Adipose tissue (tissue), 3 donors: Measurements from ENCODE around the gene TIMELESS. TPM values are rescaled to one million over a fixed set of nuclear protein-coding genes. Genes with fewer than 3 reads are reported as not detected.
"Not testable (repeated sequence)": the region's sequence is repeated elsewhere in the genome, so short reads cannot be mapped to it uniquely, and the experiment has no call there.

Experiments
- H3K27ac ChIP-seq: one replicate; pipeline ENCODE4 v1.5.1; 2013; ENCODE audit warnings: low read depth, low read length
- WGBS, 3 donors: extraction: QIAGEN DNeasy Blood & Tissue Kit; methylation state at CpG; one replicate each; pipeline ENCODE4 v1.1.7; 2013; 5-methylcytosine and 5-hydroxymethylcytosine counted together
- polyA plus RNA-seq, 3 donors: library from polyadenylated mRNA; stranded (reverse); fragments of 200-250 nt; gene quantifications; one replicate each; pipeline ENCODE4 v1.2.3, GENCODE V29; 2013
- donor health status: healthy with polysubstance abuse.
- donor health status: Bipolar disorder and iron deficiency.
- donor health status: healthy.

TIMELESS gene
- polyA plus RNA-seq, 3 donors, result 3.9 to 5.0 (median 4.7) TPM

- WGBS, 3 donors, result 39 to 42% (median 40%) methylated on average over 19 of the region's 19 CpGs
Observed at GRCh38 chr12:56469007-56469930, 20.0 kb upstream of the TIMELESS start.

DNA sequence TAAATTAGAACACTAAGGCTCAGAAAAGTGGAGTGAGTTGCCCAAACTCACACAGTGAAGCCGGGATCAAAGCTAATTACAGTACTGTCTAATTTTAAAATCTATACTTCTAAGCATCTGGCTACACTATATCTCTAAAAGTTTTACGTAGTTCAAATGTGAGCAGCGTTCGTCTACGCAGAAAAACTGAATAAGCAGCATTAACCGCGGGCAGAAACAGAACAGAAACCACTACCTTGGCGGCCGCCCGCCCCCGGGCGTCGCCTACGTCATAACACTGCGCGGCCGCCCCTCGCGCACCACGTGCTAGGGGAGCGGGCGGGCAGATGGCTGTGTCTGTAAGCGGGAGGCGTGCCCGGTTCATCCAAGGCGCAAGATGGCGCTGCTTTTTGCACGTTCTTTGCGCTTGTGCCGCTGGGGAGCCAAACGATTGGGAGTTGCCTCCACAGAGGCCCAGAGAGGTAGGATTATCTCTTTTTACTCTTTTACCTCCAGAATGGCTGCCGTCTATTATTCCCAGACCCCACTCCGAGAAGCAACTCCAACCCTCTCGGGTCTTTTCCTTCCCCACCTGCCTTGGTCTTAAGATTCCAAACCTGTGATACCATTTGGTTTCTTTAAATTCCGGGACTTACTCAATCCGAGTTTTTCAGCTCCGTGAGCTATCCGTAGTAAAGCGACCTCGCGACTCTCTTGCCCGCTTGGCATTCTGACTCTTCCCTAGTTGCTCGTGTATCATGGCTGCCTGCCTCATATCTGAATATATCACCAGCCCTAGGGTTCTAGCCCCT lies 19.2 kb upstream of the TIMELESS start, which contains the start of gene SPRYD4:
TSS of gene SPRYD4 (plus strand) at position 363 of the 791 bp plus-strand sequence. CDS start at position 377, 14 bp downstream.
- H3K27ac ChIP-seq, result peak within 1 kb of the TSS; percentile 65
- WGBS, 3 donors, result 0 to 1% (median 0%) methylated on average over 43 of the region's 43 CpGs

More at GRCh38 chr12:56469007-56469930, 20.0 kb upstream of the TIMELESS start:
- H3K27ac ChIP-seq, result peak overlapping the region; percentile 65

DNA sequence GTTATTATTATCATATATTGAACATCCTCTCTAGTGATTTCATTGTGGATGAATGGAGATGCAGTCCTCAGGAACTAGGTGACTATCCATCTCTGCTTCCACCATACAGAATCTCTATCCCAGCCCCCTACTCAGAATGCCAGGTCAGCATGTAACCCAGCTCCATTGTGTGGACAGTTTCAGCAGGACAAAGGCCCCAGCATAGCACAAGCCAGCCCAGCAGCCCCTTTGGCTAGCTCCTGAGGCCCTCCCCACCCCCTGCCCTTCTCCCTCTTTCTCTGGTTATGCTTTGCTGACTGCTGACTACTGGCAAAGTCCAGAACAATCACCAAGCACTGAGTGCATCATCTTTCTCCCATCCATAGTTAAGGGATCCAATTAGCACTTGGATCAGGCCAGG lies 13.3 kb upstream of the TIMELESS start:
- no peak overlapping the region for H3K27ac ChIP-seq

GRCh38 chr12:56461235-56462159 lies 12.3 kb upstream of the TIMELESS start:
- WGBS, 3 donors, result 87 to 88% (median 87%) methylated on average over 11 of the region's 11 CpGs
- no peak overlapping the region for H3K27ac ChIP-seq

DNA sequence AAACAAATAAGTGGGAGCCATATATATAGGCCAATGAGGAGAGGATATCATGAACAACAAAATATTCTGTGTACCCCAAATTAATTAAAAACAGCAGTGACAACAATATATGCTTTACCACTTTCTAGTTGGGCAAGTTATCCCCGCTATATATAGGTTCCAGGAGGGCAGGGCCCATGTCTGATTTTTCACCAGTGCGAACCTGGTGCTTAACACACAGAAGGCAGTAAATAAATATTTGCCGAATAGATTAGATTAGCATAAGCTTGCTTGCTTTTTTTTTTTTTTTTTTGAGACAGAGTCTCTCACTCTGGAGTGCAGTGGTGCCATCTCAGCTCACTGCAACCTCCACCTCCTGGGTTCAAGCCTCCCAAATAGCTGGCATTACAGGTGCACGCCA lies 8.6 kb upstream of the TIMELESS start:
- H3K27ac ChIP-seq, result no peak overlapping the region
- 58 to 92% (median 86%) methylated on average over 4 of the region's 4 CpGs for WGBS, 3 donors

- 87 to 89% (median 89%) methylated on average over 5 of the region's 5 CpGs for WGBS, 3 donors
- no peak within 1 kb of the TSS for H3K27ac ChIP-seq
Observed at GRCh38 chr12:56454557-56454956, 5.3 kb upstream of the TIMELESS start, which contains the start of gene MIP. Gene MIP (minus strand): TSS chr12:56454657. CDS start chr12:56454613, 44 bp downstream.

- WGBS, 3 donors, result 65 to 68% (median 66%) methylated on average over 5 of the region's 5 CpGs
- H3K27ac ChIP-seq, result no peak overlapping the region
Observed at GRCh38 chr12:56451147-56451546, 1.9 kb upstream of the TIMELESS start.

DNA sequence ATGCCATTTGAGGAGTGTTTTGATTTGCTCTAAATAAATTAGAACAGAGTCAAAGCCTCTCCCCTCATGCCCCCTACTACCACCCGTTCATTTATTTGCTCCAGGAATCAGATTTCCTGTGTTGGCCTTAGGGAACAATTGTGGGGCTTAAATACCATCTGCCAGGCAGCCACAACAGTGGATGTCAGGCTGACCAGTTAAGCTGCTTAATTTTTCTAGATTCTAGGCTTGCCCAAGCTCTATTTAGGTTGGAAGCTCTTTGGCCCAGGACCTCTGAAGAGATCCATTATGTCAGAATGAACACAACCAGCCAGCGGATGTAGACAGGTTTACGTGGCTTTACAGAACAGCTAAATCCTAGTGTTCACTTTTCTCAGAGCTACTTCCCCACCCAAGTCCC lies 1.0 kb upstream of the TIMELESS start:
- 86 to 89% (median 86%) methylated on average over 3 of the region's 3 CpGs for WGBS, 3 donors
- no peak overlapping the region for H3K27ac ChIP-seq

- no peak overlapping the region for H3K27ac ChIP-seq
- WGBS, 3 donors, result 27 to 33% (median 33%) methylated on average over 5 of the region's 5 CpGs
Observed at GRCh38 chr12:56449622-56449984, 377 bp upstream of the TIMELESS start.

DNA sequence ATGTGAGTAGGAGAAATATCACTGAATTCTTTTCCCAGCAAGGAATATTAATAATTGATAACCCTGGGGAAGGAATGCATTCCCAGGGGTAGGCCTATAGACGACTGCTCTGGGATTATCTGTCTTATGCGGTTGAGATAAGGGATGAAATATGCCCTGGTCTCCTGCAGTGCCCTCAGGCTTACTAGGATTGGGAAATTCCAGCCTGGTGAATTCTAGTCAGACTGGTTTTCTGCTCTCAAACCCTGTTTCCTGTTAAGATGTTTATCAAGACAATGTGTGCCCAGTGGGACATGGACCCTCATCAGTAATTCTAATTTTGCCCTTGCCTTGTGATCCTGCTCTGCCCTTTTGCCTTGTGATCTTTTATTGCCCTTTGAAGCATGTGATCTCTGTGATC lies 6.0 kb downstream of the TIMELESS start:
- WGBS, 3 donors, result 35 to 84% (median 82%) methylated on average over 2 of the region's 2 CpGs
- not testable (repeated sequence) for H3K27ac ChIP-seq

DNA sequence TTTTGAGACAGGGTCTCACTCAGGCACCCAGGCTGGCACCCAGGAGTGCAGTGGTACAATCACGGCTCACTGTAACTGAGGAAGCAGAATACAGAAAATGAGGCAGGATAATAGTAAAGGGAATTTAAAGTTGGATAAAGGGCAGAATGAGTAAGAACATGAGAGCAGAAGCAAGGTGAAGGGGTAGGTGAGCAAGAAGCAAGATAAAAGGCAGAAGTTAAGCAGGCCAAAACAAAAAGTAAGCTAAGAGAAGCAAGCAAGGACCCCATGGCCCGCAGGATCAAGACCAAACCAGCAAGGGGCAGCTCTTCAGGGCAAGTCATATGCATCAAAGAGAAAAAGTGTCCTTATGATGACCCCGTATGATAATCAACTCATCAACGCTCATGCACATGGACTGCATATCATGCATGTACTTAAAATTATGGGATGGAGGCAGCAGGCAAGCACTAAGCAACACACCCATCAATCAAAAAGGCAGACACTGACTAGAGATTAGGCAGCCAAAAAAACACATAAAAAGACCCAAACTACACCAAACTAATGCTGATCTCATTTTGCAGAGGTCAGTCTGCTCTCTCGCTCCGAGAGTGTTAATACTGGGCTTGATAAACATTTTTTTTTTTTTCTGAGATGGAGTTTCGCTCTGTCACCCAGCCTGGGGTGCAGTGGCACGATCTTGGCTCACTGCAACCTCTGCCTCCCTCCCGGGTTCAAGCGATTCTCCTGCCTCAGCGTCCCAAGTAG lies 11.6 kb downstream of the TIMELESS start:
- 86 to 89% (median 87%) methylated on average over 11 of the region's 11 CpGs for WGBS, 3 donors
- no peak overlapping the region for H3K27ac ChIP-seq

DNA sequence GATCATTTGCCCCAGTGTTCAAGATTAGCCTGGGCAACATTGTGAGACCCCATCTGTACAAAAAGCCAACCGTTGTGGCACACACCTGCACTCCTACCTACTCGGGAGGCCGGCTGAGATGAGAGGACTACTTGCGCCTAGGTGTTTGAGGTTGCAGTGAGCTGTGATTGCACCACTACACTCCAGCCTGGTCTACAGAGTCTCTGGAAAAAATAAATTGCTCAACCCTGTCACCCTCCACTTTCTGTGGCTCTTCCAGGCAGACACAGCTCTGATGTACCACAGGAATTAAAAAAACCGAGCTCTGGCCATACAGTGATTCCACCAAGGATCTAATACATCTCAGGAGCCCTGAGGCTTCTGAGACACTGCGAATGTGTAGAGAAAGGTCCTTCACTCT lies 14.4 kb downstream of the TIMELESS start:
- no peak overlapping the region for H3K27ac ChIP-seq
- WGBS, 3 donors, result 83 to 94% (median 84%) methylated on average over 6 of the region's 6 CpGs

DNA sequence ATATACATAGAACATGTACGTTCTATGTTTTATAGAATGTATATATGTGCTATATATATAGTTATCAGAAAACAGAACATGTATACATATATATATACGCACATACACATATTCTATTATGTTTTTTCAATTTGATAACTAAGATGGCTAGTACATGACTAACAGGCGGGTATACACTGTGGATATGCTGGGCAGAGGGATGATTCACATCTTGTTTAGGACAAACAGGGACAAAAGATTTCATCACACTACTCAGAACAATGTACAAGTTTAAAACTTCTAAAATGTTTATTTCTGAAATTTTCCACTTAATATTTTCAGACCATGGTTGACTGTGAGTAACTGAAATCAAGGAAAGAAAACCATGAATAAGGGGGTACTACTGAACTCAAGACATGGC lies 17.4 kb downstream of the TIMELESS start:
- H3K27ac ChIP-seq, result no peak overlapping the region
- whole genome bisulfite sequencing, 3 donors, result 93 to 96% (median 96%) methylated on average over 3 of the region's 3 CpGs

- 92 to 98% (median 93%) methylated on average over 11 of the region's 11 CpGs for WGBS, 3 donors
- no peak overlapping the region for H3K27ac ChIP-seq
Observed at GRCh38 chr12:56431288-56431687, 17.9 kb downstream of the TIMELESS start.

DNA sequence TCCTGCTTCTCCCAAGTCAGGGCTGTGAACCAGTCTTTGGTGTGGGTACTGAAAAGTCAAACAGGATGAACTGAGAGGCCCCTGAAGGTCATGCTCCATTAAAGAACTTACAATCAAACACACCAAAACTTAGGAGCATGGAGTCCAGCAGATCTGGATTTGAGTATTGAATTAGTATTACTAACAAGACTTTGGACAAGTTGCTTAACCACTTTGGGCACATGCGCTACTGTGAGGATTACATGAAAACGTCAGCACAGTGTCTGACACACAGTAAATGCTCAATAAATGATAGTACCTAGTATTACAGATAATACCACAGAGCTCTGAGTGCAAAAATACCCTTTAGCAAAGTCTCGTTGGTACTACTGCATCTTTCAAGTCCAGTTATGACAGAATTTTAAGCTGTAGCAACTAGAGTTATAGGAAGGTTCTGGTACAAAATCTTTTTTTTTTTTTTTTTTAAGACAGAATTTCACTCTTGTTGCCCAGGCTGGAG lies 23.2 kb downstream of the TIMELESS start:
- no peak overlapping the region for H3K27ac ChIP-seq
- 58 to 61% (median 59%) methylated on average over 3 of the region's 3 CpGs for whole genome bisulfite sequencing, 3 donors

DNA sequence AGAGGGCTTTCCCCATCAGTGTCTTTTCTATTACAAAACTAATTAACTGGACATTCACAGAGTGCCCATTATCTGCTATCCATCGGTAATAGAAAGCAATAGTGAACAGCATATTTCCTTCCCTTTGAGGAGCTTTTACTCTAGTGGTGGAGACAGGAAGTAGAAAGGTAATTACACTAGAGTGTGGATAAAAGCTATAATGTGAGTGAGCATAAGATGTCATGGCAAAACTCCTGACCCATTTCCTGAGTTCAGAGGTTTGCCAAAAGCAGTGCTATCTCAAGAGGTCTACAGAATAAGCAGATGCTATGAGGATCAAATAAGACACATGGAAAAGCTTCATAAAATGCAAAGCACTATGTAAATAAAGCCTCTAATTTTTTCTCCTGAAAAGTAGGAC lies 24.0 kb downstream of the TIMELESS start:
- WGBS, 3 donors, result 42 to 73% (median 65%) methylated on average over 1 of the region's 1 CpG
- no peak overlapping the region for H3K27ac ChIP-seq

- 69 to 80% (median 73%) methylated on average over 6 of the region's 6 CpGs for WGBS, 3 donors
- no peak overlapping the region for H3K27ac ChIP-seq
Observed at GRCh38 chr12:56420411-56420810, 28.8 kb downstream of the TIMELESS start.
